Mesendoderm (in vitro differentiated cells): ENCODE results near the gene ROBO3.

ENCODE experiments used
- DNase-seq: peaks from one replicate; pipeline ENCODE4 v3.0.0; 2013
- H2AK5ac ChIP-seq: 2 replicates; pipeline ENCODE4 v1.6.1; 2013; ENCODE audit warnings: low read length, inconsistent platforms
- H2BK120ac ChIP-seq: 2 replicates; pipeline ENCODE4 v1.6.1; 2013; ENCODE audit warnings: low read depth, mild to moderate bottlenecking, low read length, moderate library complexity, mixed read lengths
- H2BK15ac ChIP-seq: replicated peaks from 2 replicates; pipeline ENCODE4 v1.6.1; 2013; ENCODE audit warnings: low read depth, mild to moderate bottlenecking, moderate library complexity
- H2BK5ac ChIP-seq: 2 replicates; pipeline ENCODE4 v1.6.1; 2013; ENCODE audit warnings: low read length, inconsistent platforms
- H3K18ac ChIP-seq: 2 replicates; pipeline ENCODE4 v1.6.1; 2013; ENCODE audit warnings: mild to moderate bottlenecking, low read length, mixed read lengths
- H3K23ac ChIP-seq: one replicate; pipeline ENCODE4 v1.6.1; 2013; ENCODE audit warnings: low read length
- H3K27ac ChIP-seq: 2 replicates; pipeline ENCODE4 v1.5.1; 2013; ENCODE audit warnings: low read depth, mild to moderate bottlenecking, inconsistent platforms, low read length, moderate library complexity
- H3K27me3 ChIP-seq: 2 replicates; pipeline ENCODE4 v1.6.1; 2013; ENCODE audit warnings: low read length, control low read depth, mild to moderate bottlenecking, inconsistent platforms; ENCODE audit not compliant: insufficient read depth, poor library complexity
- H3K36me3 ChIP-seq: 2 replicates; pipeline ENCODE4 v1.6.1; 2013; ENCODE audit warnings: low read length, inconsistent platforms; ENCODE audit not compliant: control insufficient read depth, insufficient read depth
- H3K4ac ChIP-seq: one replicate; pipeline ENCODE4 v1.6.1; 2013; ENCODE audit warnings: low read depth, mild to moderate bottlenecking, low read length, moderate library complexity
- H3K4me1 ChIP-seq: 2 replicates; pipeline ENCODE4 v1.6.1; 2013; ENCODE audit warnings: low read depth, low read length, inconsistent platforms; ENCODE audit not compliant: control insufficient read depth
- H3K4me2 ChIP-seq: 2 replicates; pipeline ENCODE4 v1.6.1; 2013; ENCODE audit warnings: low read length
- H3K4me3 ChIP-seq: 2 replicates; pipeline ENCODE4 v1.5.1; 2013; ENCODE audit warnings: mild to moderate bottlenecking, low read length
- H3K56ac ChIP-seq: one replicate; pipeline ENCODE4 v1.6.1; 2013; ENCODE audit warnings: low read length
- H3K79me1 ChIP-seq: 2 replicates; pipeline ENCODE4 v1.6.1; 2013; ENCODE audit warnings: low read length, inconsistent platforms
- H3K79me2 ChIP-seq: 2 replicates; pipeline ENCODE4 v1.6.1; 2013; ENCODE audit warnings: mild to moderate bottlenecking, low read length; ENCODE audit not compliant: control insufficient read depth, insufficient read depth
- H3K9ac ChIP-seq: 2 replicates; pipeline ENCODE4 v1.6.1; 2013; ENCODE audit warnings: low read length, inconsistent platforms
- H4K5ac ChIP-seq: one replicate; pipeline ENCODE4 v1.6.1; 2013; ENCODE audit warnings: low read length
- H4K8ac ChIP-seq: one replicate; pipeline ENCODE4 v1.6.1; 2013; ENCODE audit warnings: low read depth, mild to moderate bottlenecking, control low read depth, low read length, moderate library complexity
- WGBS: extraction: QIAGEN DNeasy Blood & Tissue Kit; methylation state at CpG from one replicate; pipeline ENCODE4 v1.1.7; 2013; ENCODE audit warnings: low lambda C conversion rate, missing lambda C conversion rate; ENCODE audit not compliant: insufficient coverage; ENCODE audit errors: extremely low coverage; 5-methylcytosine and 5-hydroxymethylcytosine counted together

Gene ROBO3

DNA sequence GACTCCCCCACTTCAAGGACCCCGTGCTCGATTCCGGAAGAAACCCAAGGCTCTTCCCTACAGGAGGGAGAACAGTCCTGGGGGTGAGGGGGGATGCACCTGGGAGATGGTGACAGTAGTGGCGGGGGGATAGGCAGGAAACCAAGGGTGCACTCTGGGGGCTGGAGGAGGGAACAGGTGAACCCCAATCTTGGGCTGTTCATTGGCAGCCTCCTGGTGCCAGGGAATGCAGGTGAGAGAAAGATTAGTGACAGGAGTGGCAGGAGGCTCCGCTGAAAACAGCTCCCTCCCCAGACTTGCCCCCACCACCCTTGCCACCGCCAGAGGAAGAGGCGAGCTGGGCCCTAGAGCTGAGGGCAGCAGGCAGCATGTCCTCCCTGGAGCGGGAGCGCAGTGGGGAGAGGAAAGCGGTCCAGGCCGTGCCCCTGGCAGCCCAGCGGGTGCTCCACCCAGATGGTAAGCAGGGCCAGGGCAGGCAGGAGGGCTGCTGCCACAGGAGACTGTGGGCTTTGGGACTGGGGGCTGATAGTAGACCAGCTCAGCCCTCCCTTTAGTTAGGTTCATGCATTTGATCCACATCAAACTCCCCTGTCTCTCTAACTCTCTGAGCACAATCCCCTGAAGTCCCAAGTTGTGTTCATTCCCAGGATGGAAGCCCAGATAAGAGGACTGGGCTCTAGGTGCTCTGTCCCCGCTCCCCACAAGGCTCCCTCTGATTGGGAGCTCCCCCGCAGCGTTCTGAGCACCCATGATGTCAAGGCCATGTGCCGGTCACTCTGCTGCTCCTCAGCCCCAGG, 14.5 kb downstream of the ROBO3 start:
- H3K4ac ChIP-seq = no peak overlapping the region
- H3K36me3 ChIP-seq = no peaks in the 10 kb centered on the region
- no peak overlapping the region for H3K4me3 ChIP-seq
- no peak overlapping the region for H2BK120ac ChIP-seq
- no peak overlapping the region for H3K4me2 ChIP-seq
- no peaks in the 10 kb centered on the region for H3K79me1 ChIP-seq
- no CpG with 5 or more reads among the region's 16 CpGs for WGBS
- no peak overlapping the region for H4K5ac ChIP-seq
- no peak overlapping the region for H3K9ac ChIP-seq
- no peak overlapping the region for H3K23ac ChIP-seq
- no peak overlapping the region for H3K27ac ChIP-seq
- no peaks in the 10 kb centered on the region for H3K4me1 ChIP-seq
- H4K8ac ChIP-seq = no peak overlapping the region
- H2BK15ac ChIP-seq = no peak overlapping the region
- no peak overlapping the region for H2AK5ac ChIP-seq
- no peak overlapping the region for H3K18ac ChIP-seq
- H3K79me2 ChIP-seq = no peaks in the 10 kb centered on the region
- no peak overlapping the region for H2BK5ac ChIP-seq
- H3K27me3 ChIP-seq = no peaks in the 10 kb centered on the region
- H3K56ac ChIP-seq = no peak overlapping the region
- DNase-seq = no peak

DNA sequence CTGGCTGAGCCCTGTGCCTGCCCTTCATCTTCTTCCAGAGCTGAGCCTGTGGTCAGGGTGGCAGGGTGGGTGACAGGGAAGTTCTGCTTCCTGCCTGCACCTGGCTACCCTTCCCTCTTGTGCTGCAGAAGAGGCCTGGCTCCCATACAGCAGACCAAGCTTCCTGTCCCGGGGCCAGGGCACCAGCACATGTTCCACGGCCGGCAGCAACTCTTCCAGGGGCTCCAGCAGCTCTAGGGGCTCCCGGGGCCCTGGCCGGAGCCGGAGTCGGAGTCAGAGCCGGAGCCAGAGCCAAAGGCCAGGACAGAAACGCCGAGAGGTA, 15.0 kb downstream of the ROBO3 start:
- H3K23ac ChIP-seq = no peak overlapping the region
- no peaks in the 10 kb centered on the region for H3K36me3 ChIP-seq
- WGBS = no CpG with 5 or more reads among the region's 10 CpGs
- H4K8ac ChIP-seq = no peak overlapping the region
- no peak overlapping the region for H3K4me3 ChIP-seq
- H2AK5ac ChIP-seq = no peak overlapping the region
- no peak overlapping the region for H3K4ac ChIP-seq
- H3K79me2 ChIP-seq = no peaks in the 10 kb centered on the region
- H3K27me3 ChIP-seq = no peaks in the 10 kb centered on the region
- H3K56ac ChIP-seq = no peak overlapping the region
- H3K27ac ChIP-seq = no peak overlapping the region
- H3K4me1 ChIP-seq = no peaks in the 10 kb centered on the region
- no peak overlapping the region for H3K18ac ChIP-seq
- H2BK120ac ChIP-seq = no peak overlapping the region
- no peak for DNase-seq
- no peak overlapping the region for H3K9ac ChIP-seq
- H3K79me1 ChIP-seq = no peaks in the 10 kb centered on the region
- no peak overlapping the region for H2BK15ac ChIP-seq
- no peak overlapping the region for H3K4me2 ChIP-seq
- H2BK5ac ChIP-seq = no peak overlapping the region
- no peak overlapping the region for H4K5ac ChIP-seq

DNA sequence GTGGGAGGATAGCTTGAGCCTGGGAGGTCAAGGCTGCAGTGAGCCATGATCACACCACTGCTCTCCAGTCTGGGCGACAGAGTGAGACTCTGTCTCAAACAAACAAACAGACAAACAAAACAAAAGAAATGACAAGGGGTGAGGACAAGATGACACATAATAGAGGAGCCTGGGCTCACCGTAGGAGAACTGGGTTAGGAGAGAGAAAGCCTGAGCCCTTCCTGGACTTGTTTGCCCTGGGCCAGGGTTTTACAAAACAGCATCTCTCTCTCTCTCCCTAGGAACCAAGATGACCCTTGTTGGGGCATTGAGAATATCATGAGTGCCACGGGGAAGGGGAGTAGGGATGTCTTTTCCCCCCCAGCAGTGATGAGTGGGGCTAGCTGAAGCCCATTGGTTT, 15.7 kb downstream of the ROBO3 start:
- DNase-seq = no peak
- no peak overlapping the region for H2BK15ac ChIP-seq
- H3K4ac ChIP-seq = no peak overlapping the region
- no peak overlapping the region for H3K9ac ChIP-seq
- no CpG with 5 or more reads among the region's 3 CpGs for WGBS
- H3K27ac ChIP-seq = no peak overlapping the region
- no peak overlapping the region for H3K23ac ChIP-seq
- H3K36me3 ChIP-seq = no peaks in the 10 kb centered on the region
- H3K79me2 ChIP-seq = no peaks in the 10 kb centered on the region
- H3K27me3 ChIP-seq = no peaks in the 10 kb centered on the region
- no peaks in the 10 kb centered on the region for H3K4me1 ChIP-seq
- H4K8ac ChIP-seq = no peak overlapping the region
- no peak overlapping the region for H3K4me2 ChIP-seq
- H2AK5ac ChIP-seq = no peak overlapping the region
- H3K79me1 ChIP-seq = no peaks in the 10 kb centered on the region
- H2BK120ac ChIP-seq = no peak overlapping the region
- no peak overlapping the region for H3K56ac ChIP-seq
- H2BK5ac ChIP-seq = no peak overlapping the region
- no peak overlapping the region for H3K4me3 ChIP-seq
- no peak overlapping the region for H4K5ac ChIP-seq
- no peak overlapping the region for H3K18ac ChIP-seq

DNA sequence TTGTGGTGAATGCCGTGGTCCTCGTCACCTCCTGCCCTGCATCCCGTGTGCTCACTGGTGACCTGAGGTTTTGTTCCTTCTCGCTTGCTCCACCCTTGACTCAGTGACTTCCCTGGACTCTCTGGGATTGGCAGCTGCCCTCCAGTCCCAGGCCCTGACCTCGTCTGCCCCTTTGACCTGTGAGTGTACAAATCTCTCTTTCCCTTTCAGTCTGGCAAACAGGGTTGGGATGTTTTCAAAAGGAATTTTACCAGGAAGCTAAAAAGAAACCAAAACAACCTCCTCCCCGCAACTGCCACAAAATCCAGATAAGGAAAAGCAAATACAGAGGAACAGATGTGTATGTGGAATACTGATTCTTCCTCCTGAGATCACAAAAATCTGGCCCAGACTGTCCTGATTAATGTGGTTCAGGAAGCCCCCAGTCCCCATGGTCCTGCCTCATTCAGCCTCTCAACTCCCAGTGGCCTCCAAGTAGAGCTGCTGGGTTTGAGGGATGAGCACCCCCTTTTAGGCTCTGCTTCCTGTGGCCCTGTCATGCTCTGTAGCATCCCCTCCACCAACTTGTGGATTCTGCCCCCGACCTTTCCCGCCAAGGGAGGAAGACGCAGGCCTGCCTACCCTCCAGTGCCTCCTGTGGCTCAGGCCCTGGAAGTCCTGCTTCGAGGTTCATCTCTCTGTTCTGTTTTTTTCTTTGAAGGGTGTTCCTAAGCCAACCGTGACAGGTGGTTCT, 17.3 kb downstream of the ROBO3 start:
- no peak overlapping the region for H3K18ac ChIP-seq
- H3K79me1 ChIP-seq = no peaks in the 10 kb centered on the region
- H4K5ac ChIP-seq = no peak overlapping the region
- H3K27ac ChIP-seq = no peak overlapping the region
- no peak for DNase-seq
- no CpG with 5 or more reads among the region's 11 CpGs for WGBS
- H3K9ac ChIP-seq = no peak overlapping the region
- no peaks in the 10 kb centered on the region for H3K27me3 ChIP-seq
- H3K36me3 ChIP-seq = no peaks in the 10 kb centered on the region
- H3K4me2 ChIP-seq = no peak overlapping the region
- no peak overlapping the region for H2AK5ac ChIP-seq
- no peak overlapping the region for H2BK120ac ChIP-seq
- H3K4ac ChIP-seq = no peak overlapping the region
- no peak overlapping the region for H2BK5ac ChIP-seq
- H3K56ac ChIP-seq = no peak overlapping the region
- H3K4me3 ChIP-seq = no peak overlapping the region
- H3K4me1 ChIP-seq = no peaks in the 10 kb centered on the region
- H3K79me2 ChIP-seq = no peaks in the 10 kb centered on the region
- H4K8ac ChIP-seq = no peak overlapping the region
- H3K23ac ChIP-seq = no peak overlapping the region
- no peak overlapping the region for H2BK15ac ChIP-seq

DNA sequence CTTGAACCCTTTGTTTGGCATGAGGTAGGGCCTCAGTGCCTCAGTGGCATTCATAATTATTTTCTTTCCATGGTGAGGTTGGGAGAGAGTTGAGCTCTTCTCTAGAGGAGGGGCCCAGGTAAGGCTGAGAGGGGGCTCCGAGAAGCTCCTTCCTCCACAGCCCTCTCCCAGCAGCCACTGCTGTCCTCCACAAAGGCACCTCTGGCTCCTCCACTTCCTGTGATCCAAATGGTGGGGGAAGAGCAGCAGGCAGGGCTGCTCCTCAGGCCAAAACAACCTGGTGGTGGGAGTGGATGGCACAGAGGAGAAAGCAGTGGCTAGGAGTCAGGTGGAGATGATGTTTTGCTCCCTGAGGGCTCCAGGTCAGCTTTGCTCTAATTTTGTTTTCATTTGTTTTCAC, 19.1 kb downstream of the ROBO3 start:
- H3K9ac ChIP-seq = no peak overlapping the region
- H2BK120ac ChIP-seq = no peak overlapping the region
- no peak overlapping the region for H2AK5ac ChIP-seq
- H3K27me3 ChIP-seq = no peaks in the 10 kb centered on the region
- H3K4me3 ChIP-seq = no peak overlapping the region
- no peak overlapping the region for H4K8ac ChIP-seq
- no peak overlapping the region for H3K4ac ChIP-seq
- H3K23ac ChIP-seq = no peak overlapping the region
- no peak overlapping the region for H3K27ac ChIP-seq
- no peak overlapping the region for H4K5ac ChIP-seq
- H3K4me2 ChIP-seq = no peak overlapping the region
- no peak for DNase-seq
- no CpG with 5 or more reads among the region's 1 CpG for WGBS
- no peaks in the 10 kb centered on the region for H3K79me1 ChIP-seq
- no peak overlapping the region for H2BK5ac ChIP-seq
- no peak overlapping the region for H3K56ac ChIP-seq
- no peaks in the 10 kb centered on the region for H3K36me3 ChIP-seq
- no peak overlapping the region for H3K18ac ChIP-seq
- H2BK15ac ChIP-seq = no peak overlapping the region
- H3K4me1 ChIP-seq = no peaks in the 10 kb centered on the region
- H3K79me2 ChIP-seq = no peaks in the 10 kb centered on the region
